NCI-H510A (cell line): ENCODE measurements around the gene PKD2.
"Not testable (repeated sequence)": the region's sequence is repeated elsewhere in the genome, so short reads cannot be mapped to it uniquely, and the experiment has no call there.

Experiments used
- DNase-seq: peaks from one replicate; lab custom pipeline; 2025; lab: John Stamatoyannopoulos, UW

PKD2 gene

GRCh38 chr4:87986508-87986907, 20.9 kb upstream of the PKD2 start:
- DNase-seq: no peak

DNA sequence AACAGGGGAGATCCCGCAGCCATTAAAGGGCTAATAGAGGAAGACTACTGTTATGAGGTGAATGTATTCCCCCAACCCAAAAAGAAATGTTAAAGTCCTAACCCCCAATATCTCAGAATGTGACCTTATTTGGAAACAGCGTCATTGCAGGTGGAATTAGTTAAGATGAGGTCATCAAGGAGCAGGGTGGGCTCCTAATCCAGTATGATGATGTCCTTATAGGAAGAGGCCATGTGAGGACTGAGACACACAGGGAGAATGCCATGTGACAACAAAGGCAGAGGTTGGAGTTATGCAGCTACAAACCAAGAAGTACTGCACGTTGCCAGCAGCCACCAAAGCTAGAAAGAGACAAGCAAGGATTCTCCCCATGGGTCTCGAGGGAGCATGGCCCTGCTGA, 17.7 kb upstream of the PKD2 start:
- DNase-seq: no peak

DNA sequence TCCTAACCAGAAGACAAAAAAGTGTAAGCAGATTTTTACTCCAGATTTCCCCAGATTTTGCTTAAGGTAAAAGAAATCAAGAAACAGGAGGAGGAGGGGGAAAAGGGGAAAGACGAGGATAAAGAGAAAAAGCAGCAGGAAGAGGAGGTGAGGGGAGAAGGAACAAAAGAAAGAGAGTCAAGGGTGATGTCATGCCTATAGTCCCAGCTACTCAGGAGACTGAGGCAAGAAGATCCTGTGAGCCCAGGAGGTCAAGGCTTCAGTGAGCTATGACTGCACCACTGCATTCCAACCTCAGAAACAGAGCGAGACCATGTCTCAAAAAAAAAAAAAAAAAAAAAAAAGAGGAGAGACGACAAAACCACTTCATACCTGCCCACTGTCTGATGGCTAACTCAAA, 12.0 kb upstream of the PKD2 start:
- no peak for DNase-seq

DNA sequence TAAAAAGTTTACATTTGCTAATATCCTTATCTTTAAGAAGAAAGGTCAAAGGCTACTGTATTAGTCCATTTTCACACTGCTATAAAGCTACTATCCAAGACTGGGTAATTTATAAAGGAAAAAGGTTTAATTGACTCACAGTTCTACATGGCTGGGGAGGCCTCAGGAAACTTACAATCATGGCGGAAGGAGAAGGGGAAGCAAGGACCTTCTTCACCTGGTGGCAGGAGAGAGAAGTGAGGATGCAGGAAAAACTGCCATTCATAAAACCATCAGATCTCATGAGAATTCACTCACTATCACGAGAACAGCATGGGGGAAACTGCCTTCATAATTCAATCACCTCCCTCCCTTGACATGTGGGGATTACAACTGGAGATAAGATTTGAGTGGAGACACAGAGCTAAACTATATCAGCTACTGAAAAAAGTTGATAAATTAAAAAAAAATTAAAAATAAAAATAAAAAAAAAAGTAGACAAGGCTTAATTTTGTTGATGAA, 8.2 kb upstream of the PKD2 start:
- not testable (repeated sequence) for DNase-seq

- no peak for DNase-seq
These were observed 5.6 kb upstream of the PKD2 start for GRCh38 chr4:88001871-88002270.

DNA sequence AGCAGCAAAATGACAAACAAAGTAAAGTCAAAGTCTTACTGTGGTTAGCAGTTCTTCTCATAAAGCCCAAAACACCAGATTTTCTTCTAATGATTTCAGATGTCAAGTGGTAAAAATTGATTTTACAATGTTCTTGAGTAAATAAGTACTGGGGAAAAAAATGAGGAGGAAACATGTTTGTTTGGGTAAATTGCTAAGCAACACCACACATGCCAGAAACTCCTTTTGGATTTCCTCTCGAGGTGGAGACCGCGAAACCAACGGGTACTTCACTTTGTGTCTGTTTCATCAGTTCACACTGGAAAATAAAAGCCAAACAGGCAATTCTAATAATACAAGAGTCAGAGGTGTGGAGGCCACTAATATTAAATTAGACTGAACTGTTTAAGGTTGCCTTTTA, 4.6 kb upstream of the PKD2 start:
- no peak for DNase-seq

DNA sequence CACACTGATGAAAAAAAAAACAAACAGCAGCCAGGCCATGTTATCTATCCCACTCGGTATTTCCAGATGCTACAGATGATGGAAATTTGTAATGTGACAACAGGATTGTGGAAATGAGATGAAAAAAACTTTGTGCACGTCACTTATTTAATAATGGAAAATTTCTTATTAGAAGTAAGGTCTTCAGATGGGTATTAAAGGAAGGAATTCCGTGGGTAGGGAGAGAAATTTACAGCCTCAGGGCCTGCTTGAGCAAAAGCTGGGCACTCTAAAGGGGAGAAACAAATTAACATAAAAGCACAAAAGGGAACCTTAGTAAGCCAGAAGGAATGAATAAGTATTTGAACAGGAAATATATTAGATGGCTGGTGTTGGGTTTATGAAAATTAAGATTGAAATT, 4.2 kb upstream of the PKD2 start:
- DNase-seq: no peak

GRCh38 chr4:88005076-88005475, 2.4 kb upstream of the PKD2 start:
- DNase-seq: no peak

GRCh38 chr4:88005946-88006345, 1.5 kb upstream of the PKD2 start:
- no peak for DNase-seq

DNA sequence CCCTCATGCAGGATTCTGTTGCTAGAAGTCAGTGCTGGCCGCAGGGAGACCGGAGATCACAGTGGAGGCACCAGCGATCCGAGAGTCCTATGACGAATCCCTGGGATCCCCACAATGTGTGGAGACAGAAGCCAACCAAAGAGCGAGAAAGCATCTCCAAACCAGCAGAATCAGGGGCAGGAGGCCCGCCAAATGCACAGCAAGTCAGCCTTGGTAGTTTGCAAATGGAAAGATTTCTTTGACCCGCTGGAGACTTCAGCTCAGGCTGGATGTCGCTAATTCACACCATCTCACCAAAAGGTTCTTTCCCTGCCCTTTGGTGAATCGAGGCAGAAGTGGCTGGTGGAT, 505 bp upstream of the PKD2 start:
- DNase-seq: no peak

DNA sequence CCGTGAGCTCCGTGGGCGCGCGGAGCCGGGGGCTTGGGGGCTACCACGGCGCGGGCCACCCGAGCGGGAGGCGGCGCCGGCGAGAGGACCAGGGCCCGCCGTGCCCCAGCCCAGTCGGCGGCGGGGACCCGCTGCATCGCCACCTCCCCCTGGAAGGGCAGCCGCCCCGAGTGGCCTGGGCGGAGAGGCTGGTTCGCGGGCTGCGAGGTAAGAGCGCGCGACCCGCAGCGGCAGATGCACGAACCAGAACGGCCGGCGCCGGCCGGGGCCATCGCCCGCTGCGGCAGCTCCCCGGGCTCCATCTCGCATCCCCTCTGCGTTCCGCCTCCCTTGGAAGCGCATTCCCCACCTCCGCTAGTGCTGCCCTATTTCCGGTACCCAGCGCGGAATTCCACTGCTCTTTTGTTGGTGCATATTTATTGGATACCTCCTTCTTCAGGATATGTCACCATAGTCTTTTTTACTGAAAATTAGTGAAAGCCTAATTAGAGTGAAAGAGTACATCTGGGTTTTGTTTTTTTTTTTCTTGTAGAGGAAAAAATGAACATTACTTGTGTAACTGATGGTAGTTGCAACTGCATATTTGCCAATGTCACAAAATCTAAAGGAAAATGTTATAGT, 797 bp downstream of the PKD2 start:
- DNase-seq: peak; percentile 49

GRCh38 chr4:88008743-88009171, 1.3 kb downstream of the PKD2 start:
- no peak for DNase-seq

DNA sequence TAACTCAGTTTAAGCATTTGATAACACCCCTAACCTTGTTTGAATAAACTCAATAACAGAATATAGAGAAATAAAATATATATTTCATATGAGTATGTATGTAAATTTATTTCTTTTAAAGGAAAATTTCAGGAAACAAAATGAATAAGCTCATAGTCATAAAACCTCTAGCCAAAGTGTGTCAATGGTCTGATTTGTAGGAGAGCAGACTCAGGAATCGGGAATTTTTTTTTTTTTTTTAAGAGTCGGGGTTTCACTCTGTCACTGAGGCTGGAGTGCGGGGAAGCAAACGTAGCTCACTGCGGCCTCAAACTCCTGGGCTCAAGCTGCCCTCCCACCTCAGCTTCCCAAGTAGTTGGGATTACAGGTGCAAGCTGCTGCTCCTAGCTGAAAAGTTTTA, 2.4 kb downstream of the PKD2 start:
- no peak for DNase-seq

DNA sequence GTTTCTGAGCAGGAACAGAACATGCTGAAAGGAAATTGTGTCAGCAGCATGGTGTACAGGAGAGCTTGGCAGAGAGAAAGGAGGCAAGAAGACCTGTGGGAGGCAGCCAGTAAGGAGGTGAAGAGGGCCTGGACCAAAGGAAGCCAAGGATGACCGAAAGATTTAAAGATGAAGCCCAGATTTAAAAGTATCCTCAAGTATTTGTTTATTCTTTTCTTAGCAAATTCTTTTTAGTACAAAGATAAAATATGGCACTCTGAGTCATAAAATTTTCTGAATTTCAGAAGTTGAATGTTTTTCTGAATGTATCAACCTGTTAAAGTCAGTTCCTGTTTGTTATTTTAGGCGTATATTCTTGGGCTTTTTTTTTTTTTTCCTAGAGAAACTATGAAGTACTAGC, 3.5 kb downstream of the PKD2 start:
- no peak for DNase-seq

GRCh38 chr4:88012647-88013046, 5.2 kb downstream of the PKD2 start:
- no peak for DNase-seq

DNA sequence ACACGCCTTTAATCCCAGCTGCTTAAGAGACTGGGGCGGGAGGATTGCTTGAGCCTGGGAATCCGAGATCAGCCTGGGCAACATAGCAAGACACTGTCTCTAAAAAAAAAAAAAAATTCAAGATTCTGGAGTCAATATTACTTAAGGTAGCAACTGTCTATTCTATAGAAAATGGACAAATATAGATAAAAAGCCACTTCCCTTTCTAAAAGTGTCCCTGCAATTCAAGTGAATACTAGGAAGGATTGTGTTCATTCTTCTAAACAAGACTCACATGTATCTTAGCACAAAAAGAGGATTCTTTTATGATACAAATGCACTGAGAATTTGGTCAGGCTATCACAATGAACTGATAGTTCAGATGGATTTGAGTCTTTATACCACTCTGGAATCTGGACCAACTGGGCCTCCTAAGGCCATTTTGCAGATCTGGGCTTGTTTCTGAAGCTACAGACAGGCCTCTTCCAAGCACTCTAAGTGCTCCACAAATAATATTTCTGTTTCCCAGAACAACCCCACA, 7.0 kb downstream of the PKD2 start:
- DNase-seq: no peak

DNA sequence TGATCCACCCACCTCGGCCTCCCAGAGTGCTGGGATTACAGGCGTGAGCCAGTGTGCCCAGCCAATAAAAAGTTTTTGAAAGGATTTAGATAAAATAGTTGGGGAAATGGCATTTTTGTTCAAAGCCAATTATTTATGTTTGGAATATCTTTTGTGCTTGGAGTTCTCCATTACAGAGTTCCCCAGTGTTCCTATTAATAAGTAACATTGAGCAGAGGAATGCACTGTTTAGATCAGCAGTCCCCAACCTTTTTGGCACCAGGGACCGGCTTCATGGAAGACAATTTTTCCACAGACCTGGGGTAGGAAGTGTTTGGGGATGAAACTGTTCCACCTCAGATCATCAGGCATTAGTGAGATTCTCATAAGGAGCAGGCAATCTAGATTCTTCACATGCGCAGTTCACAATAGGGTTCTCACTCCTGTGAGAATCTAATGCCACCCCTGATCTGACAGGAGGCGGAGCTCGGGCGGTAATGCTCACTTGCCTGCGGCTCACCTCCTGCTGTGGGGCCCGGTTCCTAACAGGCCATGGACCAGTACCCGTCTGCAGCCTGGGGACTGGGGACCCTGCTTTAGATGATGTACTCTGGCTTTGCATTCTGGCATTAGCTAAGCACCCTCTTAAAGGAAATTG, 8.3 kb downstream of the PKD2 start:
- DNase-seq: no peak

DNA sequence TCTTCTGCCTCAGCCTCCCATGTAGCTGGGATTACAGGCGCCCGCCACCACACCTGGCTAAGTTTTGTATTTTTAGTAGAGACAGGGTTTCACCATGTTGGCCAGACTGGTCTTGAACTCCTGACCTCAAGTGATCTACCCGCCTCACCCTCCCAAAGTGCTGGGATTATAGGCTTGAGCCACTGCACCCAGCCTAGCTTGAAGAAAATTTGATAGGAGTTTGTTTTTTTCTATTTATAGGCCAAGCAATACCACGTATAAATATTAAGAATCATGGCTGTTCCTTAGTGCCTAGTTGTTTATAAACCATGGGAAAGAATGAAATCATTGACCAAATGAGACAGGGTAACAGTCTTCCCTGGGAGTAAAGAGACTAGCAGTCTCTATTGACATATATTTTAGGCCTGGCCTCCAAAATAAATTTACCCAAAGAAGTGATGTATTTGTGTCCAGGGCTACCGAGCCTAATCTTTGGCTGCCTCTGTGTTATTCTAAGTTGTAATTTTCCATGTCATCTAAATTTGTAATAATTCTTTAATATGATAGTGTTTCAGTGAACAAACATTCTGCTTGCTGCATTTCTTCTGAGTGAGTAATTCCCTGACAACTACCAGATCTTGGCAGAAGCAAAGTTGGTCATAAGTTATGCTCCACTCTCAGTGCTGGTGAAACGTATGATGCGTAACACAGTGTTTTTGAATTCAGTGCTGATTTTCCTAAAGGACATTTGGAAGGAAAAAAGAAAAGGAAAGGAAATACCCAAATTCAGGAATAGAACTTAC, 10.3 kb downstream of the PKD2 start:
- DNase-seq: no peak

DNA sequence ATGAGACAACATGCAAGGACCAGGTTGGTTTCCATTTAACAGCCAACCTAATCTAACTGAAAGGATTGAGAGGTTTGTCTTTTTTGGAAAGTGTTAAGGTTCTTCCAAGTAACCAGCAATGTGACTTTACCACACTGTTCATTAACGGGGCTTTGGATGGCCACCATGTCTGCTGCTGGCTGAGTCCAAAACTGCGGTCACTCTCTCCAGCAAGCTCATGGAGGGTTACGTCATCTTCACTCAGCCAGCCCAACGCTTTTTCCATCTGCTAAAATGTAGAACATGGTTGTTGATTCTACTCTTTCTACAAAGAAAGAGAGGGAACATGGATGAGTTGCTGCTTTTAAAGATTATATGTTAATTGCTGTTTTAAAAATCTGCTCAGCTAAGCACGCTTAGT, 11.0 kb downstream of the PKD2 start:
- no peak for DNase-seq

GRCh38 chr4:88021824-88022223, 14.4 kb downstream of the PKD2 start:
- DNase-seq: no peak

GRCh38 chr4:88022289-88022688, 14.9 kb downstream of the PKD2 start:
- DNase-seq: no peak

GRCh38 chr4:88025868-88026661, 18.6 kb downstream of the PKD2 start:
- not testable (repeated sequence) for DNase-seq
